ENCODE results near the gene KNOP1.

- no peak for TF ChIP-seq CTCF (IDR thresholded peaks at IDR 0.05 in 8 of 11, conservative IDR thresholded peaks at IDR 0.05 in 3 of 11)
- no peak for TF ChIP-seq POLR2A (IDR thresholded peaks at IDR 0.05)
- TF ChIP-seq POLR2AphosphoS5 (IDR thresholded peaks at IDR 0.05) = no peak
Observed at GRCh38 chr16:19767497-19767896, 49.5 kb upstream of the KNOP1 start.
